ENCODE data around the gene ZNF580. TPM values are rescaled to one million over a fixed set of nuclear protein-coding genes. Genes with fewer than 3 reads are reported as not detected.
A peak's percentile ranks its signal among the peaks of the same experiment; 100 is the strongest.

The ZNF580 gene
- total and polyA plus RNA-seq, 9 donors = 14.5 to 70.6 (median 59.4) TPM

GRCh38 chr19:55644191-55644833 lies 3.5 kb downstream of the ZNF580 start:
- Histone ChIP-seq H3K36me3 (no peaks in the 10 kb centered on the region), H3K4me1 (ENCODE audit: insufficient read depth) (peaks cover 18% of the 10 kb centered on the region), H3K27ac (peak overlapping the region in 1 of 2 donors; percentile 74), H3K27me3 (no peaks in the 10 kb centered on the region), H3K9me3 (no peaks in the 10 kb centered on the region), H3K4me3 (peak overlapping the region; percentile 93)
- WGBS, 3 donors = 38 to 42% (median 41%) methylated on average over 12 of the region's 12 CpGs
- intact Hi-C loops (cut with DNase I) = no loop called here
- TF ChIP-seq CTCF (IDR thresholded peaks at IDR 0.05) (no peak), POLR2A (IDR thresholded peaks at IDR 0.05) (no peak), EP300 (IDR thresholded peaks at IDR 0.05) (no peak)
- DNase-seq = no peak

GRCh38 chr19:55644842-55645511 lies 4.2 kb downstream of the ZNF580 start:
- no peaks in the 10 kb centered on the region for H3K27me3 ChIP-seq
- H3K36me3 ChIP-seq = no peaks in the 10 kb centered on the region
- DNase-seq = peak in 2 of 5 donors; percentile 49 to 52
- no peak overlapping the region for H3K4me3 ChIP-seq
- no peaks in the 10 kb centered on the region for H3K9me3 ChIP-seq
- intact Hi-C loops (cut with DNase I) = no loop called here
- no peak overlapping the region for H3K27ac ChIP-seq
- H3K4me1 ChIP-seq (ENCODE audit: insufficient read depth) = peaks cover 18% of the 10 kb centered on the region
- 75 to 86% (median 82%) methylated on average over 28 of the region's 28 CpGs for WGBS, 3 donors
- TF ChIP-seq EP300 (IDR thresholded peaks at IDR 0.05) = no peak
- TF ChIP-seq POLR2A (IDR thresholded peaks at IDR 0.05) = no peak
- TF ChIP-seq CTCF (IDR thresholded peaks at IDR 0.05) = no peak

GRCh38 chr19:55645512-55645881 lies 4.7 kb downstream of the ZNF580 start:
- no peaks in the 10 kb centered on the region for H3K36me3 ChIP-seq
- H3K4me1 ChIP-seq (ENCODE audit: insufficient read depth) = peaks cover 15% of the 10 kb centered on the region
- H3K27ac ChIP-seq = no peak overlapping the region
- TF ChIP-seq POLR2A (IDR thresholded peaks at IDR 0.05) (no peak), CTCF (IDR thresholded peaks at IDR 0.05) (no peak), EP300 (IDR thresholded peaks at IDR 0.05) (no peak)
- WGBS, 3 donors = 45 to 58% (median 49%) methylated on average over 5 of the region's 5 CpGs
- no peak overlapping the region for H3K4me3 ChIP-seq
- no peaks in the 10 kb centered on the region for H3K9me3 ChIP-seq
- DNase-seq = peak in 1 of 5 donors; percentile 26
- intact Hi-C loops (cut with DNase I) = no loop called here
- H3K27me3 ChIP-seq = no peaks in the 10 kb centered on the region

- Histone ChIP-seq H3K4me1 (ENCODE audit: insufficient read depth) (peaks cover 14% of the 10 kb centered on the region), H3K27ac (peak overlapping the region; percentile 78 to 85), H3K4me3 (peak overlapping the region; percentile 63), H3K27me3 (no peaks in the 10 kb centered on the region), H3K9me3 (no peaks in the 10 kb centered on the region), H3K36me3 (no peaks in the 10 kb centered on the region)
- peak in 1 of 5 donors; percentile 47 for DNase-seq
- no peak for TF ChIP-seq CTCF (IDR thresholded peaks at IDR 0.05)
- no peak for TF ChIP-seq EP300 (IDR thresholded peaks at IDR 0.05)
- TF ChIP-seq POLR2A (IDR thresholded peaks at IDR 0.05) = no peak
- intact Hi-C loops (cut with DNase I) = no loop called here
- WGBS, 3 donors = 36 to 41% (median 36%) methylated on average over 14 of the region's 14 CpGs
Measured at GRCh38 chr19:55646889-55647731, 6.3 kb downstream of the ZNF580 start.

All from ovary (tissue), 9 donors.